LNCAP (cell line): Measurements from ENCODE around the gene RNF224.

ENCODE experiments used
- CTCF ChIP-seq: fragments of 450-650 bp; IDR thresholded peaks from 2 replicates; pipeline ENCODE4 v1.5.1; 2017; ENCODE audit warnings: mild to moderate bottlenecking

The RNF224 gene

GRCh38 chr9:137237759-137238726 lies 10.7 kb downstream of the RNF224 start:
- no peak for TF ChIP-seq CTCF

GRCh38 chr9:137240318-137240840 lies 13.1 kb downstream of the RNF224 start:
- no peak for TF ChIP-seq CTCF

GRCh38 chr9:137240841-137241489 lies 13.7 kb downstream of the RNF224 start, which contains the start of gene TUBB4B:
TUBB4B (plus strand) TSS chr9:137241287; CDS start chr9:137241361, 74 bp downstream.
- TF ChIP-seq CTCF = no peak

GRCh38 chr9:137241490-137242268 lies 14.4 kb downstream of the RNF224 start:
- no peak for TF ChIP-seq CTCF

- TF ChIP-seq CTCF = no peak
Observed at GRCh38 chr9:137242269-137243203, 15.2 kb downstream of the RNF224 start.

- no peak for TF ChIP-seq CTCF
Observed at GRCh38 chr9:137243626-137244485, 16.6 kb downstream of the RNF224 start.
